DOHH2 (cell line): ENCODE measurements around the gene KPNA1.

ENCODE experiments used
- CTCF ChIP-seq: fragments of 200-600 bp; sonication (generic); IDR thresholded peaks from one replicate; pipeline ENCODE4 v1.5.1; 2014; ENCODE audit warnings: antibody characterized with exemption, mild to moderate bottlenecking, low read depth, low read length; ENCODE audit not compliant: poor library complexity, severe bottlenecking
- EZH2phosphoT487 ChIP-seq: fragments of 200-600 bp; sonication (generic); IDR thresholded peaks from 2 replicates; pipeline ENCODE4 v1.6.1; 2017; ENCODE audit warnings: borderline replicate concordance, mild to moderate bottlenecking, antibody characterized with exemption, low read length, moderate library complexity, mixed read lengths

- TF ChIP-seq CTCF (no peak), EZH2phosphoT487 (no peak)
Observed at GRCh38 chr3:122546151-122546550, 31.4 kb upstream of the KPNA1 start.
